Osteocyte (in vitro differentiated cells): ENCODE results near the gene SCFD2. TPM values are rescaled to one million over a fixed set of nuclear protein-coding genes. Genes with fewer than 3 reads are reported as not detected.

Source experiments
- DNase-seq: peaks from one replicate; pipeline ENCODE4 v3.0.0; 2021; ENCODE audit warnings: mixed read lengths; ENCODE audit not compliant: unreplicated experiment; ENCODE audit errors: extremely low spot score
- H3K27ac Mint-ChIP-seq: one replicate; pipeline ENCODE4 v1.8.0; 2021; ENCODE audit warnings: mild to moderate bottlenecking, mixed read lengths; ENCODE audit not compliant: unreplicated experiment
- H3K27me3 Mint-ChIP-seq: one replicate; pipeline ENCODE4 v1.8.0; 2021; ENCODE audit warnings: mixed read lengths; ENCODE audit not compliant: unreplicated experiment
- H3K36me3 Mint-ChIP-seq: one replicate; pipeline ENCODE4 v1.8.0; 2021; ENCODE audit warnings: mixed read lengths; ENCODE audit not compliant: unreplicated experiment
- H3K4me1 Mint-ChIP-seq: one replicate; pipeline ENCODE4 v1.8.0; 2021; ENCODE audit warnings: mixed read lengths; ENCODE audit not compliant: unreplicated experiment
- H3K4me3 Mint-ChIP-seq: one replicate; pipeline ENCODE4 v1.8.0; 2021; ENCODE audit warnings: mild to moderate bottlenecking, moderate library complexity, mixed read lengths; ENCODE audit not compliant: unreplicated experiment
- H3K9me3 Mint-ChIP-seq: one replicate; pipeline ENCODE4 v1.8.0; 2021; ENCODE audit warnings: mixed read lengths; ENCODE audit not compliant: unreplicated experiment
- total RNA-seq: library from RNA; stranded (reverse); gene quantifications from 2 replicates; pipeline ENCODE4 v1.2.1, GENCODE V29; 2021
- TF ChIP-seq, protein P1 (sequence below): fragments of 200-600 bp; sonication (generic); IDR thresholded peaks from 2 replicates; pipeline ENCODE4 v1.5.0; 2021; ENCODE audit warnings: antibody characterized with exemption, mild to moderate bottlenecking, moderate library complexity

SCFD2 gene
- total RNA-seq, 1 donor from 2014 or later: 14.0 TPM

DNA sequence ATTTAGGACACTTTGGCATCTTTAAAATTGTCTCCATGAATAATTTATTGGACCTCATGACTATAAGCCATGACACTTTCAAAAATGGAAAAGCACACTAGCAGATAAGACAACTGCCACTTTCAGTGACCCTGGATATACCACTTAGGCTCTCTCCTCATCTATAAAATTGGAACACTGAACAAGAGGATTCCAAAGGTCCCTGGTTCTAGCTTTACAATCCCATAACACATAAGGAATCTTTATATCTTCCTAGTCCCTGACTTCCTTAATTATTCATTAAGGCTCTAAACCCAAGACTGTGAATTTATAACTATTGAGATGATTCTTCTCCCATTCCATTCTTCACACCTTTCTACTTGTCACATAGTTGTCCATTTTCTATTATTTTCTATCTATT is 190.2 kb downstream of the SCFD2 start:
- peaks cover 19% of the 10 kb centered on the region for H3K9me3 Mint-ChIP-seq
- DNase-seq: no peak
- H3K4me1 Mint-ChIP-seq: peaks cover 4% of the 10 kb centered on the region
- no peaks in the 10 kb centered on the region for H3K27me3 Mint-ChIP-seq
- no peak overlapping the region for H3K4me3 Mint-ChIP-seq
- peaks cover 8% of the 10 kb centered on the region for H3K36me3 Mint-ChIP-seq
- TF ChIP-seq, protein P1, sequence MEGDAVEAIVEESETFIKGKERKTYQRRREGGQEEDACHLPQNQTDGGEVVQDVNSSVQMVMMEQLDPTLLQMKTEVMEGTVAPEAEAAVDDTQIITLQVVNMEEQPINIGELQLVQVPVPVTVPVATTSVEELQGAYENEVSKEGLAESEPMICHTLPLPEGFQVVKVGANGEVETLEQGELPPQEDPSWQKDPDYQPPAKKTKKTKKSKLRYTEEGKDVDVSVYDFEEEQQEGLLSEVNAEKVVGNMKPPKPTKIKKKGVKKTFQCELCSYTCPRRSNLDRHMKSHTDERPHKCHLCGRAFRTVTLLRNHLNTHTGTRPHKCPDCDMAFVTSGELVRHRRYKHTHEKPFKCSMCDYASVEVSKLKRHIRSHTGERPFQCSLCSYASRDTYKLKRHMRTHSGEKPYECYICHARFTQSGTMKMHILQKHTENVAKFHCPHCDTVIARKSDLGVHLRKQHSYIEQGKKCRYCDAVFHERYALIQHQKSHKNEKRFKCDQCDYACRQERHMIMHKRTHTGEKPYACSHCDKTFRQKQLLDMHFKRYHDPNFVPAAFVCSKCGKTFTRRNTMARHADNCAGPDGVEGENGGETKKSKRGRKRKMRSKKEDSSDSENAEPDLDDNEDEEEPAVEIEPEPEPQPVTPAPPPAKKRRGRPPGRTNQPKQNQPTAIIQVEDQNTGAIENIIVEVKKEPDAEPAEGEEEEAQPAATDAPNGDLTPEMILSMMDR: no peak
- no peak overlapping the region for H3K27ac Mint-ChIP-seq

DNA sequence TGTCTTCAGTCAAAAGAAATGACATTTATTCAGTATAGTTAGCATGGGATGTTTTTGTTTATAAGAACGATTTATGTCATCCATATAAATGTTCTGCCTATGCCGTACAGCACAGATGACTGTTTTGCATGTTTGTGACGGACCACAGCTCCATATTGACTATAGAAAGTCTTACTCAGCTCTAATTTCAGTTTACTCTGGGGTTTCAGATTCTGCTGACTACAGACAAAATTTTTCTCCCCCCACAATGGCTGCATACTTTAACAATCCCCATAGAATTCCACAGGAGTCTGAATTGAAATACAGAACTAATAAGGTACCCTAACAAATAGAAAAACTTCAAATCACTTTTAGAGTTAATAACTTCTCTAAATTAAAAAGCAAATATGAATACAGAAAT is 191.0 kb downstream of the SCFD2 start:
- peaks cover 8% of the 10 kb centered on the region for H3K36me3 Mint-ChIP-seq
- no peaks in the 10 kb centered on the region for H3K27me3 Mint-ChIP-seq
- H3K4me3 Mint-ChIP-seq: no peak overlapping the region
- H3K27ac Mint-ChIP-seq: no peak overlapping the region
- H3K4me1 Mint-ChIP-seq: peaks cover 4% of the 10 kb centered on the region
- TF ChIP-seq, protein P1: no peak
- peaks cover 15% of the 10 kb centered on the region for H3K9me3 Mint-ChIP-seq
- DNase-seq: no peak

DNA sequence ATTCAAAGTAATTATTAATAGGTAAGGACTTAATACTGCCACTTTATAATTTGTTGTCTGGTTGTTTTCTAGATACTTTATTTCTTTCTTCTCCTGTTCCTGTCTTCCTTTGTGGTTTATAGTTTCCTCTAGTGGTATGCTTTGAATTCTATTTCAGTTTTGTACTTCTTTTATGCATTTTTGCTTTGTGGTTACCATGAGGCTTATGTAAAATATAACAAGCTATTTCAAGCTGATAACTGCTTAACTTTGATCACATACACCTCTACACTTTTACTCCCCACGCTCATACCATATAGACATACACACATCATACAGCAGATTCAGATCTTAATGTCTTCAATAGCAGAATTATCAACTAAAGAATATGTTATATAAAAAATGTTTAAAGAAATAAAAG is 192.3 kb downstream of the SCFD2 start:
- H3K36me3 Mint-ChIP-seq: peaks cover 4% of the 10 kb centered on the region
- DNase-seq: no peak
- no peak overlapping the region for H3K4me3 Mint-ChIP-seq
- no peaks in the 10 kb centered on the region for H3K27me3 Mint-ChIP-seq
- TF ChIP-seq, protein P1: no peak
- H3K9me3 Mint-ChIP-seq: peaks cover 10% of the 10 kb centered on the region
- H3K27ac Mint-ChIP-seq: no peak overlapping the region
- H3K4me1 Mint-ChIP-seq: peaks cover 4% of the 10 kb centered on the region

DNA sequence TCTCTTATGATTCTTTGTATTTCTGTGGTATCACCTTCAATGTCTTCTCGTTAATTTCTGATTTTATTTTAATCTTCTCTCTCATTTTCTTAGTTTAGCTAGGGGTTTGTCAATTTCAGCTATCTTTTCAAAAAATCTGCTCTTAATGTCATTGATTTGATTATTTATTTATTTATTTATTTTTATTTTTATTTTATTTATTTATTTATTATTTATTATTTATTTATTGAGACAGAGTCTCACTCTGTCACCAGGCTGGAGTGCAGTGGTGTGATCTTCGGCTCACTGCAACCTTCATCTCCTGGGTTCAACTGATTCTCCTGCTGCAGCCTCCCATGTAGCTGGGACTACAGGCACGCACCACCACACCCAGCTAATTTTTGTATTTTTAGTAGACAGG is 194.1 kb downstream of the SCFD2 start:
- Mint-ChIP-seq H3K4me3 (no peak overlapping the region), H3K36me3 (no peaks in the 10 kb centered on the region), H3K27me3 (no peaks in the 10 kb centered on the region), H3K4me1 (peaks cover 4% of the 10 kb centered on the region), H3K9me3 (peaks cover 7% of the 10 kb centered on the region), H3K27ac (no peak overlapping the region)
- DNase-seq: no peak
- TF ChIP-seq, protein P1: no peak

DNA sequence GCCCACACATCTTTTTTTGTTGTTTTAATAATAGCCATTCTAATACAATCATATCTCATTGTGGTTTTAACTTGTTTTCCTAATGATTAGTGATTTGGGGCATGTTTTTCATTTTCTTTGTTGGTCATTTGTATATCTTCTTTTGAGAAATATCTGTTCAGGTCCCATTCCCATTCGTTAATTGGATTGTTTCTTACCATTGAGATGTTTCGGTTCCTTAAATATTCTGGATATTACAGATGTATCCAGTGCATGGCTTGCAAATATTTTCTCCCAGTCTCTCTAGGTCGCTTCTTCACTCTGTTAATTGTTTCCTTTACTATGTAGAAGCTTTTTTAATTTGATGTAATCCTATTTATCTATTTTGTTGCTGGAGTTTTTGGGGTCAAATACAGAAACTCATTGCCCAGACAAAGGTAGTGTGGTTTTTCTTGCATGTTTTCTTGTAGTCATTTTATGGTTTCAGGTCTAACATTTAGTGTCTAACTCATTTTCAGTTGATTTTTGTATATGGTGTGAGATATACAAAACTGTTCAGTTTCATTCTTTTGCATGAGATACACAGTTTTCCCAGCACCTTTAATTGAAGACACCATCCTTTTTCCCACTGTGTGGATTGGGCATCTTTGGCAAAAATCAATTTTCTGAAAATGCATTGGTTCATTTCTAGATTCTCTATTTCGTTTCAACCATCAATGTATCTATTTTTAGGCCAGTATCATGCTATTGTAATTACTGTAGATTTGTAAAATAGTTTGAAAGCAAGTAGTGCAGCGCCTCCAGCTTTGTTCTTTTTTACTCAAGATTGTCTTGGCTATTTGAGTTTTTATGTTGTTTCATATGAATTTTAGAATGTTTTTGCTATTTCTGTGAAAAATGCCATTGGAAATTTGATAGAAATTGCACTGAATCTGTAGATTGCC is 195.9 kb downstream of the SCFD2 start:
- TF ChIP-seq, protein P1: no peak
- DNase-seq: no peak
- H3K36me3 Mint-ChIP-seq: no peaks in the 10 kb centered on the region
- no peak overlapping the region for H3K4me3 Mint-ChIP-seq
- no peak overlapping the region for H3K27ac Mint-ChIP-seq
- no peaks in the 10 kb centered on the region for H3K27me3 Mint-ChIP-seq
- peaks cover 3% of the 10 kb centered on the region for H3K4me1 Mint-ChIP-seq
- H3K9me3 Mint-ChIP-seq: peaks cover 7% of the 10 kb centered on the region
